Measurements from ENCODE around the gene ZNF521.

The ZNF521 gene

DNA sequence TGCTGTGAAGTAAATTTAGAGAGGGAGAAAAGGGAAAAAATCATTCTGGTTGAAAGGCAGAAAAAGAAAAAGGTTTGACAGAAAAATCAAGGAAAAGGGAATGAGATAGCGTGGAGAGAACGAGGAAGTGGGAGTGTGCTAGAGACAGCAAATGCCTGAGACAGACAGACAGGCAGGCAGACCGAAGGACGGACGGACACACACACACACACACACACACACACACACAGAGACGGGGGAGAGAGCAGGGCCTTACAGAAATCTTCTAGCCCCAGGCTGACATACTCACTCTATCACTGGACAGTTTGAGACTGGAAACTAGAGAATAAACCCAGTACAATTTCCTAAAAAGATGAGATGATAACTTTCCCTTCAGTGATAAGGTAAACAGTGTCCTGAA is 238.4 kb downstream of the ZNF521 start:
- H3K36me3 ChIP-seq (ENCODE audit: control insufficient read depth, insufficient read depth, low read length) = no peaks in the 10 kb centered on the region
- no peak for TF ChIP-seq CTCF (IDR thresholded peaks at IDR 0.05; ENCODE audit: insufficient read depth, low read length, poor library complexity, severe bottlenecking)

DNA sequence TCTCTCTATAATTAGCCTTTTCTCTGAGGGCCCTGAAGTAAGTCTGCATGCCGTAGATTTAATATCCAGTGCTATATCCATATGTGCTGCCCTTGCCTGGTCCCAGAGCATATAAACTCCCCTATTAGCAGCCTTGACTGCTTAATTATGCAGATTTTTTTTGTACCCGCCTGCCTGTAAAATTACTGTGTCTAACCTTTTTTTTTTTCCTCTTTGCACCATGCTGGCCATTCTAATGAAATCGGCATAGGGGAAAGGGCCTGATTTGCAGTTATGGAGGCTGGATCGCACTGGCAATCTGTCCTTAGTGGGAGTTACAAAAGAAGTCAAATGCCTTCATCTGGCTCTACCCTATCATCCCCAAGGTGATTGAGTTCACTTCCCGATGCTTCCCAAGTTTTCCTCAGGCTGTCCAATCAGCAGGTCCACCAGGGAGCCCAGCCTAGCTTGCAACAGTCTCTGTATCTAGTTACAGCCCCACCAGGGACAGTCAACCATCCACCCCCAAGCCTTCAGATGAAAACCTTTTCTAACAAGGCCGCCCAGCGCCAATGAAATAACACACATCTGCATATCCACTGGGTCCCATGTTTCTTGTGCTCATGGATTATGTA is 239.0 kb downstream of the ZNF521 start:
- H3K36me3 ChIP-seq (ENCODE audit: control insufficient read depth, insufficient read depth, low read length) = no peaks in the 10 kb centered on the region
- no peak overlapping the region for H3K4me3 ChIP-seq (replicated peaks; ENCODE audit: low read depth, low read length)
- H3K27me3 ChIP-seq (replicated peaks; ENCODE audit: control insufficient read depth, insufficient read depth, low read length) = no peaks in the 10 kb centered on the region
- no peak for TF ChIP-seq CTCF (IDR thresholded peaks at IDR 0.05; ENCODE audit: insufficient read depth, low read length, poor library complexity, severe bottlenecking)
- DNase-seq (ENCODE audit: extremely low read depth, insufficient read length) = no peak

More for the DNA sequence above, 238.4 kb downstream of the ZNF521 start:
- DNase-seq (ENCODE audit: extremely low read depth, insufficient read length) = no peak
- no peaks in the 10 kb centered on the region for H3K27me3 ChIP-seq (replicated peaks; ENCODE audit: control insufficient read depth, insufficient read depth, low read length)
- H3K4me3 ChIP-seq (replicated peaks; ENCODE audit: low read depth, low read length) = no peak overlapping the region

DNA sequence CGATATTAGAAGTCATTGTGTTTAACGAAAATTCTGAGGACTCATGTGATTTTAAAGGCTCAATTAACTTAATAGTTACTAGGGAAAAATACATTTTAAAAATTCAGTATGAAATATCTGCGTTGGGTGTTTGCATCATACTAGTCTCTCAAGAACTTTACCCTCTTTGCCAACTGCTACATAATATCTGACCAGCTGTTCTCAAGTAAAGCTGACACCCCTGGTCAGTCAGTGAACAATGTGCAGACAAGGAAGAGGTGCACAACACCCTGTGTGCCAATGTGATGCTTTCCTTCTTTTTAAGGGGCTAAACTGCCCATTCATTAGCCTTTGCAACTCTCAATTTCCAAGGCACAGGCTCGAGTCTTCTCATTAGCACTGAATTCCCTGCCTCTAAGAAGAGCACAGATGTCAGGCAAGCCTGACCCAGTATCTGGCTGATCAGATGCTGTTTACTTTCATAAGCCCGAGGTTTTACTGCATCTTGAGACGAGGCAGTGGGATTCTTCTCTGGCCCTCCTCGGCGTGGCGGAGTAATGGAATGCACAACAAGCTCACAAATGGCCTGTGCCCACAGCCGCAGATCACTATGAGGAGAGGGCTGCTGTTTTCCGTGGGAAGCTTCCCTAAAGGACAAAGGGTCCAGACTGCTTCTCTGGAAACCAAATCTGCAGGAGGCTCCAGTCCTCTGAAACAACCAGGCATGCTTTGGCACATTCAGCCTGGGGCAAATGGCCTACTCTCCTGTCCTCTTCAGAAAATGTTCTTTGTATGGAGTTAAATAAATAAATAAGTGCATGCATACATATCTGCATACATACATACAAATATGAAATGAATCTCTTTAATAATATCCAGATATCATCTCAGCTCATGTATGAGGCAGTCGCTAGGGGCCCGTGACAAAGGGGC is 240.3 kb downstream of the ZNF521 start:
- Histone ChIP-seq H3K27me3 (replicated peaks; ENCODE audit: control insufficient read depth, insufficient read depth, low read length) (no peaks in the 10 kb centered on the region), H3K36me3 (ENCODE audit: control insufficient read depth, insufficient read depth, low read length) (no peaks in the 10 kb centered on the region), H3K4me3 (replicated peaks; ENCODE audit: low read depth, low read length) (no peak overlapping the region)
- TF ChIP-seq CTCF (IDR thresholded peaks at IDR 0.05; ENCODE audit: insufficient read depth, low read length, poor library complexity, severe bottlenecking) = no peak
- no peak for DNase-seq (ENCODE audit: extremely low read depth, insufficient read length)

GRCh38 chr18:25109484-25109883 is 242.5 kb downstream of the ZNF521 start:
- no peak for DNase-seq (ENCODE audit: extremely low read depth, insufficient read length)
- Histone ChIP-seq H3K27me3 (replicated peaks; ENCODE audit: control insufficient read depth, insufficient read depth, low read length) (no peaks in the 10 kb centered on the region), H3K36me3 (ENCODE audit: control insufficient read depth, insufficient read depth, low read length) (no peaks in the 10 kb centered on the region), H3K4me3 (replicated peaks; ENCODE audit: low read depth, low read length) (no peak overlapping the region)
- TF ChIP-seq CTCF (IDR thresholded peaks at IDR 0.05; ENCODE audit: insufficient read depth, low read length, poor library complexity, severe bottlenecking) = no peak

DNA sequence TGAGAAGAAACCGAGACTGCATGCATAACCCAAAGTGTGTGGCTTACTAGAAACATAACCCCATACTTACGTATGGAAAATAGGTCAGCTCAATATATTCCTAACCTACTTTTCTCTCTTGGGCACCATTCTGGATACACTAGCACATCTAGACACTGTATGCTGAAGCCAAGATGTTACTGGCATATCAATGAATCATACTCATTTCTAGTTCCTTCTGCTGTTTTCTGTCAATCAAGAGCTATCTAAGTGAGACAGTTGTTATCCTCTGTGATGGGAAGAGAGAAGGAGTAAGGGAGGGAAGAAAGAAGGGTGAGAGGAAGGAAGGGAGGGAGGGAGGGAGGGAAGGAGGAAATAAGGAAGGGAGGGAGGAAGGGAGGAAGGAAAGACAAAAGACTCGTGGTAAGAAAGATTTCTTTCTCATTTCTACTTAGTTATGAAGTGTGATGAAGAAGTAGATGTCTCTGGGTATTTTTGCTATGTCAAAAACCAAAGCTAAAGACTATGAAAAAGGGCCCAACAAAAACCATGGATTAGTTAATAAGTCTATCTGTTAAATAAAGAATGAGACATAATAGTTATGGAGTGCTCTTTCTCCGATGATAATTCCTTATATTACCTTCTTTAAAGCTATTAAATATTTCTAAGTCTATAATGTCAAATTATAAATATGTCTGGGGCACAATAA is 248.4 kb downstream of the ZNF521 start:
- Histone ChIP-seq H3K4me3 (replicated peaks; ENCODE audit: low read depth, low read length) (no peak overlapping the region), H3K36me3 (ENCODE audit: control insufficient read depth, insufficient read depth, low read length) (no peaks in the 10 kb centered on the region), H3K27me3 (replicated peaks; ENCODE audit: control insufficient read depth, insufficient read depth, low read length) (no peaks in the 10 kb centered on the region)
- DNase-seq (ENCODE audit: extremely low read depth, insufficient read length) = no peak
- no peak for TF ChIP-seq CTCF (IDR thresholded peaks at IDR 0.05; ENCODE audit: insufficient read depth, low read length, poor library complexity, severe bottlenecking)
